Measurements from ENCODE around the gene ABCA10. TPM values are rescaled to one million over a fixed set of nuclear protein-coding genes. Genes with fewer than 3 reads are reported as not detected.

Gene ABCA10
- total RNA-seq = 9.3 TPM

DNA sequence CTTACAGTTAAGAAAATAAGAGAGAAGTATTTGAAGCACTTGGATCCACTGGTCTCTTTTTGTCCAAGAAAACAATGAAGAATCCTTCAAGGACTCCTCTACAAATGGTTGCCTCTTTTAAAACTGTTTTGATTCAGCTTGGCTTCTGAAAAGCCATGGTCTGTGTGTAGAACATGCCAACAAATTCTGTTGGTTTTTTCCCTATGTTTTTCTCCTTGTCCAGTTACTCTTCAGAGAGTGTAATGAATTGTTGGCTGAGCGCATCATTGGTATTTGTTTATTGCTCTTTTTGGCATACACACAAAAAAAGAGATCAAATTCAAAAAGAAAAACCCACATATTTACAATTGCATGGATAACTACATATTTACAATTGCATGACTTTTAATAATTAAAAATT, at the start of gene ABCA10:
ABCA10 (minus strand) TSS at position 249 of the 400 bp plus-strand sequence. CDS start 3,466 bp downstream, outside the sequence.

GRCh38 chr17:69141431-69142174, 87.0 kb downstream of the ABCA10 start, which contains the start of gene ABCA6:
Gene ABCA6 (minus strand): TSS chr17:69141895. CDS start chr17:69140703, 1,192 bp downstream.

Small RNA genes within 50 kb of the gene (small RNA-seq; reads per million reads assigned to genes)
- not detected for gene MIR4524B (ENCODE audit: low replicate concordance)

Other genes with a start within 250 kb of the ABCA10 start
- gene ABCA9, start 167.9 kb downstream of the ABCA10 start, total RNA-seq = 12.1 TPM
- gene ABCA6, start 86.9 kb downstream of the ABCA10 start, total RNA-seq = 13.4 TPM
- gene ABCA5, start 98.3 kb upstream of the ABCA10 start, total RNA-seq = 27.5 TPM
- gene MAP2K6, start 185.9 kb upstream of the ABCA10 start, total RNA-seq = 19.9 TPM

Data from metanephros (tissue), 2 donors.